Breast epithelium (tissue), 4 donors: ENCODE results near the gene GRPEL1. TPM values are rescaled to one million over a fixed set of nuclear protein-coding genes. Genes with fewer than 3 reads are reported as not detected.
A peak's percentile ranks its signal among the peaks of the same experiment; 100 is the strongest.

Experiments used
- DNase-seq, 2 donors: peaks; one replicate each; pipeline ENCODE4 v3.0.0-alpha.2; 2019; ENCODE audit warnings: low spot score in 2 of 2
- H3K27ac ChIP-seq, 2 donors: fragments of 200-600 bp; sonication (generic) in 1 of 2; one replicate each; pipeline ENCODE4 v1.5.1; 2016 to 2019; ENCODE audit warnings: mild to moderate bottlenecking in 1 of 2
- H3K27me3 ChIP-seq, 2 donors: fragments of 200-600 bp; sonication (generic) in 1 of 2; one replicate each; pipeline versions ENCODE4 v1.5.1 to v1.6.0; 2017 to 2019; ENCODE audit warnings: control low read depth in 1 of 2, mild to moderate bottlenecking in 1 of 2
- H3K36me3 ChIP-seq: fragments of 200-600 bp; one replicate; pipeline ENCODE4 v1.5.1; 2019
- H3K4me1 ChIP-seq, 2 donors: fragments of 200-600 bp; sonication (generic); one replicate each; pipeline ENCODE4 v1.5.1; 2016 to 2019; ENCODE audit warnings: control low read depth in 1 of 2
- H3K4me3 ChIP-seq, 3 donors: fragments of 200-600 bp; sonication (generic); 1 replicate in 2 of 3; 2 replicates in 1 of 3; pipeline ENCODE4 v1.5.1; 2016 to 2019; ENCODE audit warnings: mild to moderate bottlenecking in 3 of 3, moderate library complexity in 2 of 3
- H3K9me3 ChIP-seq, 2 donors: fragments of 200-600 bp; sonication (generic) in 1 of 2; one replicate each; pipeline ENCODE4 v1.5.1; 2016 to 2019; ENCODE audit warnings: control low read depth in 1 of 2
- CTCF ChIP-seq, 3 donors: fragments of 450-650 bp; IDR thresholded peaks; one replicate each; pipeline ENCODE4 v1.5.1; 2016 to 2017; ENCODE audit warnings: antibody characterized with exemption in 3 of 3, mild to moderate bottlenecking in 3 of 3, moderate library complexity in 3 of 3
- POLR2A ChIP-seq: fragments of 450-650 bp; IDR thresholded peaks from one replicate; pipeline ENCODE4 v1.6.1; 2016; ENCODE audit warnings: antibody characterized with exemption, mild to moderate bottlenecking, moderate library complexity
- POLR2AphosphoS5 ChIP-seq, 3 donors: sonication (generic); formaldehyde crosslinking; IDR thresholded peaks; one replicate each; pipeline ENCODE4 v1.6.1; 2017; ENCODE audit warnings: antibody characterized with exemption in 3 of 3
- intact Hi-C: fragments of 100-400 bp; cut with DNase I; formaldehyde crosslinking; loops from one replicate; pipeline ENCODE4 v1.15.1; 2023; ENCODE audit warnings: low total_unique reads
- total RNA-seq, 3 donors: library from RNA; depleted of rRNA; stranded (reverse); fragments of >200 nt; gene quantifications; one replicate each; pipeline ENCODE4 v1.1.0, GENCODE V29; 2016

The GRPEL1 gene
- total RNA-seq, 3 donors from 2014 or later, result 20.2 to 24.1 (median 22.6) TPM

GRCh38 chr4:7062816-7063215, 5.0 kb downstream of the GRPEL1 start:
- no peak overlapping the region for H3K27ac ChIP-seq
- intact Hi-C loops, result no loop called here
- no peak for DNase-seq
- peaks cover 4% of the 10 kb centered on the region for H3K36me3 ChIP-seq
- no peak overlapping the region for H3K4me3 ChIP-seq
- H3K27me3 ChIP-seq, result no peaks in the 10 kb centered on the region
- TF ChIP-seq POLR2AphosphoS5 (IDR thresholded peaks at IDR 0.05) (no peak), CTCF (IDR thresholded peaks at IDR 0.05) (no peak), POLR2A (no peak)
- peaks cover 0 to 11% of the 10 kb centered on the region in 2 donors for H3K4me1 ChIP-seq
- H3K9me3 ChIP-seq, result no peaks in the 10 kb centered on the region

- H3K9me3 ChIP-seq, result no peaks in the 10 kb centered on the region
- H3K27ac ChIP-seq, result no peak overlapping the region
- H3K4me3 ChIP-seq, result no peak overlapping the region
- no peaks in the 10 kb centered on the region for H3K27me3 ChIP-seq
- no peak for DNase-seq
- peaks cover 0 to 9% of the 10 kb centered on the region in 2 donors for H3K4me1 ChIP-seq
- intact Hi-C loops, result no loop called here
- TF ChIP-seq CTCF (IDR thresholded peaks at IDR 0.05), result no peak
- TF ChIP-seq POLR2AphosphoS5 (IDR thresholded peaks at IDR 0.05), result no peak
- no peak for TF ChIP-seq POLR2A
- H3K36me3 ChIP-seq, result peaks cover 4% of the 10 kb centered on the region
Measured at GRCh38 chr4:7061815-7062214, 6.0 kb downstream of the GRPEL1 start.

GRCh38 chr4:7060346-7061150, 7.3 kb downstream of the GRPEL1 start:
- no peak for TF ChIP-seq POLR2AphosphoS5 (IDR thresholded peaks at IDR 0.05)
- no peak for TF ChIP-seq CTCF (IDR thresholded peaks at IDR 0.05)
- no peak for TF ChIP-seq POLR2A
- DNase-seq, result peak in 1 of 2 donors; percentile 19
- intact Hi-C loops, result no loop called here
- no peaks in the 10 kb centered on the region for H3K27me3 ChIP-seq
- no peaks in the 10 kb centered on the region for H3K4me1 ChIP-seq
- no peak overlapping the region for H3K27ac ChIP-seq
- H3K36me3 ChIP-seq, result peaks cover 4% of the 10 kb centered on the region
- no peaks in the 10 kb centered on the region for H3K9me3 ChIP-seq
- H3K4me3 ChIP-seq, result no peak overlapping the region

GRCh38 chr4:7059662-7060061, 8.2 kb downstream of the GRPEL1 start:
- no peak for TF ChIP-seq POLR2A
- TF ChIP-seq POLR2AphosphoS5 (IDR thresholded peaks at IDR 0.05), result no peak
- no peak for TF ChIP-seq CTCF (IDR thresholded peaks at IDR 0.05)
- no peak overlapping the region for H3K27ac ChIP-seq
- no peaks in the 10 kb centered on the region for H3K4me1 ChIP-seq
- peaks cover 4% of the 10 kb centered on the region for H3K36me3 ChIP-seq
- intact Hi-C loops, result no loop called here
- no peak overlapping the region for H3K4me3 ChIP-seq
- H3K9me3 ChIP-seq, result no peaks in the 10 kb centered on the region
- no peak for DNase-seq
- H3K27me3 ChIP-seq, result no peaks in the 10 kb centered on the region

- H3K36me3 ChIP-seq, result peaks cover 4% of the 10 kb centered on the region
- H3K9me3 ChIP-seq, result no peaks in the 10 kb centered on the region
- no peak overlapping the region for H3K27ac ChIP-seq
- no peaks in the 10 kb centered on the region for H3K27me3 ChIP-seq
- H3K4me3 ChIP-seq, result no peak overlapping the region
- no peak for TF ChIP-seq CTCF (IDR thresholded peaks at IDR 0.05)
- TF ChIP-seq POLR2A, result no peak
- TF ChIP-seq POLR2AphosphoS5 (IDR thresholded peaks at IDR 0.05), result no peak
- DNase-seq, result no peak
- intact Hi-C loops, result no loop called here
- H3K4me1 ChIP-seq, result no peaks in the 10 kb centered on the region
Measured at GRCh38 chr4:7058792-7059191, 9.1 kb downstream of the GRPEL1 start.
